IPS-NIHi7 (cell line): ENCODE data around the gene BPIFB3.

ENCODE experiments used
- DNase-seq: peaks from one replicate; pipeline ENCODE4 v3.0.0; 2012; ENCODE audit warnings: mixed read lengths; ENCODE audit errors: extremely low spot score

BPIFB3 gene

GRCh38 chr20:33053291-33054106 lies at the start of gene BPIFB3:
Gene BPIFB3, plus strand, starts transcription at chr20:33053903. Its CDS starts 1,533 bp downstream, at chr20:33055436.
- peak; percentile 26 for DNase-seq

- DNase-seq: no peak
These were observed 49.5 kb upstream of the BPIFB3 start, which contains the start of gene SUN5 for GRCh38 chr20:33004141-33004751. Gene SUN5, minus strand, starts transcription at chr20:33004433. Its CDS starts 93 bp downstream, at chr20:33004340.

DNA sequence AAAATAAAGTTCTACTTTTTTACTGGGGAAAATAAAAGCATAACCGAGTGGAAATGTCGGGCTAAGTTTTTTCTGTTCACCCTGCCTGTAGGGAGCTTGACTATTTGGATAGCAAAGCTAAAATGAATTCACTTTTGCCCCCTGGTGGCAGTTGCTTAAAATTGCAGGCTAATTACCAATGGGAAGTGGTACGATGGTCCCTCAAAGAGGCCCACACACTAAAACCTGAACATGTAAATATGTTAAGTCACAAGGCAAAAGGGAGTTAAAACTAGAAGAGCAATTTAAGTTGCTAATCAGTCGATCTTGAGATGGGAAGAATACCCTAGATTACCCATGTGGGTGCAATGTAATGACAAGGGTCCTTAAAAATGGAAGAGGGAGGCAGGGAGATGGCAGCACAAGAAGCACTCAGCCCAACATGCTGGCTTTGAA lies 48.6 kb upstream of the BPIFB3 start:
- peak; percentile 74 for DNase-seq

DNA sequence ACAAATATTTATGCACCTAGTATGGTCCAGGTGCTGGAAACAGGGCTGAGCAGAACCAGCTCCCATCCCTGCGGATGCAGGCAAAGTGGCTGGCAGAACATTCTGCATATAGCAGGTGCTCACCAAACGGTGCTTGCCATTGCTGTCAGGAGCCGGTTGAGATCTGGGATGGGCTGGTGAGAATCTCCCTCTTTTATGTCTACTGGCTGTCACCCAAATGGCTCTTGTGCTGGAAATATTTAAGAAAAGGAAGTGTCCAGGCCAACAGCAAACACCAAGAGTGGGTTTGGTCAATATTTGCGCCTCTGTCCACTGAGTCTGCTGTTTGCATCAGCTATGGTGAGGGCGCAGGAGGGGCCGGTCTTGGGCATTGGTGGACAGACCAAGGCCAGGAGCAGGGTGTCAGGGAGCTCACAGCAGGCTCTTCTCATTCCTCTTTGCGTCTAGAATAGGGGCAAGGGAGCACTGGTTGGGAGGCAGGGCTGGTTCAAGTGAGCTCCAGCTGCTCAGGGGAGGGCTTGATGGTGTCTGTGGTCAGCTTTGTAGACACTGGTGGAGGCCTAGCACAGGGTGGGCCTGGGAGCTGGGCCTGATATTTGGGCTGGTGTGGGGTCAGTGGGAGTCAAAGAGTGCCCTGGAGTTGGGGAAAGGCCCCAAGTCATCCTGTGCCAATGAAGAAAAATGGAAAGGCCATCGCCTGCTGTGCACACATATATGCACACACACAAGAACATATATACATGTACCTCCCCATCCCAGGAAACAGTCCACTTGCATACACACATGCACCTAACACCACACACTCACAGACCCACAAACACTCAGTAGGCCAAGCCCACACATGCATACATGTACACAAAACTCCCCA lies 47.6 kb upstream of the BPIFB3 start:
- DNase-seq: no peak

- DNase-seq: no peak
These were observed 46.8 kb upstream of the BPIFB3 start for GRCh38 chr20:33006776-33007375.

GRCh38 chr20:33007376-33008335 lies 46.0 kb upstream of the BPIFB3 start, which contains the start of gene BPIFB2:
Gene BPIFB2, plus strand, starts transcription at chr20:33007704. Its CDS starts 871 bp downstream, at chr20:33008575.
- no peak for DNase-seq

DNA sequence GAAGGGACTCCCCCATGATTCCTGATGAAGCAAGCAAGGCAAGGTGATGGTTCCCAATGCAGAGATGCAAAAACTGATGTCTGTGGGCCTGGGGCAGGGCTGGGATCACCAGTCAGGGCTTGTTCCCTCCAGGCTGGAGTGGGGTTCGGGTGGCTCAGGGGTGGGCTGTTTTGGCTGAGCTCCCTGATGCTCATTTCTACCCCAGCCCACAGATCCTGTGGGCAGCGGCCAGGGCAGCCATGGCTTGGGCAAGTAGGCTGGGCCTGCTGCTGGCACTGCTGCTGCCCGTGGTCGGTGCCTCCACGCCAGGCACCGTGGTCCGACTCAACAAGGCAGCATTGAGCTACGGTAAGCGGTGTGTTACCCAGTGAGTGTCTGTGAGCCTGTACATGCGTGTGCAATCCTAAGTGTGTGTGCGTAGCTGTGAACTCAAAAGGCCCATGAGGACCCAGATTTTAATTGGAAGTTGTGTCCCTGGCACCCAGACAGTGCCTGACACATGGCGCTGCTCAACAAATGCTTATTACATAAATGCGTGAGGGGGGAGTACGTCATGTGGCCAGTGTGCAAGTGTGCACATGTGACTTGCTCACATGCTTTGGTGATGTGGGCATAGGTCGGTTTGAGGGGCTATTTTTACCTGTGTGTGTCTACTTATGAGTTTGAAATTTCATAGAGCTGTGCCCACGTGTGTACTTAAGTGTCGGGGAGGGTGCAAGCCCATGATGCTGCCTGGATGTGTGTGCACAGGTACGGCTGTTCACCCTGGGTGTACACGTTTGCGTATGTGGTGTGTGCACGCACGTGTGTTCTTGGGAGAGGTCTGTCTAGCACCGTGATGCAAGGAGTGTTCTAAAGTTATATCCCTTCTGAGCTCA lies 45.1 kb upstream of the BPIFB3 start:
- DNase-seq: no peak

DNA sequence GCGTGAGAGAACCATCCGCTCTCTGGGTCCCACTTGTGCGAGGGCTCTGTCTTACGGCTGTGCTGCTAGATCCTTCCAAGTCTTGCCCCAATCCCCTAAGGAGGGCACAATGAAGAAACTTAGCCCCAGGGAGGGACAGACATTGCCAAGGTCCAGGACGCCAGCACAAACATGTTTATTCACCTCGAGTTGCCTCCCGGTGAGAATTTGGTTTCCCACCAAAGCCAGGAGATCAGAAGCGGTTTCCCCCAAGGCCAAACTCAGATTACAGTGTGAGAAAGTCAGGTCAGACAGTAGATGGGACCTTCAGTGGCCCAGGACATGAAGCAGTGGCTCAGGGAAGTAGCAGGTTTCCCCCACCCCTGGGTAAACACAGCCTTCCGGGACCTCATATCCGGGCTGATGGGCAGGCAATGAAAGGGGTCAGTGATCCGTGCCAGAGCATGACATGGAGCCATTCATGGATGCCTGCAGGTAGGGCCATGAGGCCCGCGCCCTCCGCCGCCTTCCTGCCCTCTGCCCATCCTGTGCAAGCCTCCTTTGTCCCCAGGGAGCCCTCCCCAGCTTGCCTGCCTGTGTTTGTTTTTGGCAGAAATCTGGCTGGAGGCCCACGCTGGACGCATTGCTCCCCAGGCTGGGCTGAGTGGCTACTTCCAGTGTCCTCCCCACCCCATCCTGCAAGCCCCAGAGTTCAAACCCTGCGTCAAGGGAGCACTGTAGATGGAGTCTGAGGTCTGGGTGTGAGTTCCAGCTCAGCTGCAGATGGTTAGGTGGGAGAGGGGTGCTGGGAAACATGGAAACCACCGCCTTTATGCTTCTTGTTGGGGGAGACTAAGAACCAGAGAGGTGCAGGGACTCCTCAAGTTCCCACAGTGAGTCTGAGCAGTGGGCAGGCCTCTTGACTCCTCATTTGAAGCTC lies 44.2 kb upstream of the BPIFB3 start:
- no peak for DNase-seq

DNA sequence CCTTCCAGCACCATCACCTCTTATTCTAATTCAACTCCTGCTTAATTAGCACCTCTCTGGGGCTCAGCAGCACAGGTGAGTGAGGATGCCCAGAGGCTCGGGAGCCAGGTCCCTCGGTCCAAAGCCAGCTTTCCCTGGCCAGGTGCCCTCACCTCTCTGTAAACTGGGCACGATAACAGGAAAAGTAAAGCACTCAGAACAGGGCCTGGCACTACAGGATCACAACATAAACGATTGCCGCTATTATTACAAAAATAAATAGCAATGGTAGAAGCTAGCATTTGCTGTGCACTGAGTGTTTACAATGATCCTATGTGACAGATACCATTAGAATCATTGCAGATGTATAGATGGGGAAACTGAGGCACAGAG lies 43.6 kb upstream of the BPIFB3 start:
- no peak for DNase-seq

DNA sequence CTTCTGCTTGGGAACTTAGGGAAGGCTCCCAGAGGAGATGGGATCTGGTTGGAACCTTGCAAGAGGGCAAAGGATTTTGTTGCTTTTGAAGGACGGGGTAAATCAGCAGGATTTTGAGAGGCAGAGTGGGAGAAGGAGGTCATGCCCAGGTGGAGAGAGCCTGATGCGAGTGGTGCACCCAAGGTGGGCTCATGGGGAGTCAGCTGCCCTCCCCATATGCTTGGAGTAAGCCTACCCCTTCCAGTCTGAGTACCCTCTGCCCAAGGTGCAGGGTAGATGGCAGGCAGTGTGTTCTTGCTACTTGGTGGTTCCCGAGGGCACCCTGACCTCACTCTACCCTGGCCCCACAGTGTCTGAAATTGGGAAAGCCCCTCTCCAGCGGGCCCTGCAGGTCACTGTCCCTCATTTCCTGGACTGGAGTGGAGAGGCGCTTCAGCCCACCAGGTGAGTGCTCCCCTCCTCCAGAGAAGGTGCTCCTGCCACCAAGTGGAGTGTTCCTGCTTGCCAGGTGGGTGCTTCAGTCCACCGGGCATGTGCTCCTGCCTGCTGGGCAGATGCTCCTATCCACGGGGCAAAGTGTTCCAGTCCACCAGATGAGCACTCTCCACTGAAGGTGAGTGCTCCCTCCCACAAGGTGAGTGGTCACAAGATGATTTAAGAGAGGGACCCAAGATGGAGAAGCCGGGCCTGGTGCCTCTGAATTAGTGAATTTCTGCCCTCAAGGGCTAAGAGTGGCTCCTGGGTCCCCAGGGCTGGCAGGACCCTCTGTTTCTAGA lies 42.8 kb upstream of the BPIFB3 start:
- DNase-seq: no peak

DNA sequence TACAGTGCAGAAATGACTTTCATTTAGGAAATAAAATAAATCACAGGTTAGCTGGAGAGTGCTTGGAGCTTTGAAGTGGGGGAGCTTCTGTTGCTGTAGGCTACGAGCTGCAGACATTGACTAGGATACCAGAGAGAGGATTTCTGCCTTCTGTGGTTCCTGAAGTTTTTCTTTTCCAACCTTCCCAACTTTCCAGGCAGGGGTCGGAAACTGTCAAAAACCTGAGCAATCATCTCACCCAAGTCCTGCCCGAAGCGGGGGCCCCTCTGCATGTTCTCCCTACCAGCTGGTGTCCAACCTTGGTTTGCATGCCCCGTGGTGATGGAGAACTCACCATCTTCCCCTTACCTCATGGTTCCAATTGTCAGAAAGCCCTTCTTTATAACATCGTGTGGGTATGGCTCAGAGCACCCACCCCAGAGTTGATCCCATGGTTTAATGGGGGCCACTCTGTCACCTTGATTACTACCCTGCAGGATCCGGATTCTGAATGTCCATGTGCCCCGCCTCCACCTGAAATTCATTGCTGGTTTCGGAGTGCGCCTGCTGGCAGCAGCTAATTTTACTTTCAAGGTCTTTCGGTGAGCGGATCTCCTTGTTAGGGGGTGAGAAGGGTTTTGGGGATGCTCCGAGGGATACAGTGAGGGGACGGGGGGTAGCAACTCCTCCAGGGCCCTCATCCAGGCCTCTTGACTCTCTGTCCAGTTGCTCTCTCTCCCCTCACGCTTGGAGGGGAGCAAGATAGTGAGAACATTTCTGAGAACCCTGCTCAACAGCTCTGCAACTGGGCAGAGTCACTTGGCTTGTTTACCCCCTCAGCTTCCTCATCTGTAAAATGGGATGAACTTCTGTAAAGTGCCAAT lies 41.1 kb upstream of the BPIFB3 start:
- no peak for DNase-seq

DNA sequence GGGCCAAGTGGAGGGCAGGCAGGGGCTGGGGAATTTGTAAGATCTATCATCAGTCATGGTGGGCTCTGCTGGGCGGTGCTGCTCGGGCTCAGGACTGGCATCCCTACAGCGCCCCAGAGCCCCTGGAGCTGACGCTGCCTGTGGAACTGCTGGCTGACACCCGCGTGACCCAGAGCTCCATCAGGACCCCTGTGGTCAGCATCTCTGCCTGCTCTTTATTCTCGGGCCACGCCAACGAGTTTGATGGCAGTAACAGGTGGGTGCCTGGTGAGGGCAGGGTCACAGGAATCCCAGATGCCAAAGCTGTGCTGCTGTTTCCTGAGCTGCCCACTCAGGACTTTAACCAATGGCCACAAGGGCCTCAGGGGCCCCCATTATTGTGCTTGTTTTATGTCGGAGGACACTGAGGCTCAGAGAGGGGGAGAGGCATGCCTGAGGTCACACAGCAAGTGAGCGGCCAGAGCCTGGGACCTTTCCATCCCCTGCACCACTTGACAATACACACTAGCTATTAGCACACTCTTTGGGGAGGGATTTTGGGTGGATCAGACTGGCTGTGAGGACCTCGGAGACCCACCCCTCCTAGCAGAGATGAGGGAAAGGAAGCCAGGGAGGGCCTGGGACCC lies 39.9 kb upstream of the BPIFB3 start:
- DNase-seq: no peak

DNA sequence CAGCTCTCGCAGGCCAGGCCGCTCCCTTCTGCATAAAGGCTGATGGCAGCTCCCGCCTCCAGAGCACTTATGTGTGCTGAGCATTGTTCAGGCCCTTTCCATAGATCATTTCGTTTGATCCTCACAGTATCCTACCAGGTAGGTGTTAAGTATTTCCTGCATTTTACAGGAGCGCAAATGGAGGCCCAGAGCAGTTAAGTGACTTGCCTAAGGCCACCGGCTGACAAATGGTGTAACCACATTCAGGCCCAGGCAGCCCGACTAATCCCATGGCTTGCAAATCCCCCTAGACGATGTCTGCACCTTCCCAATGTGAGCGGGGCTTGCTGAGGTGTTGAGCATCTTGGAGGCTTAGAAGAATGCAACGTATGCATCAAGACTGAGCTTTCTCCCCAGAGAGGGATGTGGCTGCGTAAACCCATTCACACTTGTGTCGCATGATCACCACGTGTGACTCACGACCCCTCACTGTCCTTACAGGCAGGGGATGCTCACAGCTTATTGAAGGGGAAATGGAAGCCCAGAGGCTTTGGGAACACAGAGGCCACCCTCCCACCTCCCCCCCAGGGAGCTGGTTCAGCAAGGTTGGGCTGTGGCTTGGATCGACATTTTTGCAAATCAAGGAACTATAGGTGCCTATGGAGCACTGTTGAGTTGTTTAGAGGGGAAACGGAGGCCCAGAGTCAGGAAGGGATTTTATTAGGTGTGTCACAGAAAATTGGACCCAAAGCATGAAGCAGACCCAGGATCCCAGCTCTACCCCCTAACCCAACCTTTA lies 39.2 kb upstream of the BPIFB3 start:
- DNase-seq: peak; percentile 59

GRCh38 chr20:33015114-33015484 lies 38.6 kb upstream of the BPIFB3 start:
- DNase-seq: no peak
